ENCODE measurements around the gene ASB2. TPM values are rescaled to one million over a fixed set of nuclear protein-coding genes. Genes with fewer than 3 reads are reported as not detected.
A peak's percentile ranks its signal among the peaks of the same experiment; 100 is the strongest.

ASB2 gene
- total RNA-seq, 1 donor from 2014 or later, result 0.67 TPM

DNA sequence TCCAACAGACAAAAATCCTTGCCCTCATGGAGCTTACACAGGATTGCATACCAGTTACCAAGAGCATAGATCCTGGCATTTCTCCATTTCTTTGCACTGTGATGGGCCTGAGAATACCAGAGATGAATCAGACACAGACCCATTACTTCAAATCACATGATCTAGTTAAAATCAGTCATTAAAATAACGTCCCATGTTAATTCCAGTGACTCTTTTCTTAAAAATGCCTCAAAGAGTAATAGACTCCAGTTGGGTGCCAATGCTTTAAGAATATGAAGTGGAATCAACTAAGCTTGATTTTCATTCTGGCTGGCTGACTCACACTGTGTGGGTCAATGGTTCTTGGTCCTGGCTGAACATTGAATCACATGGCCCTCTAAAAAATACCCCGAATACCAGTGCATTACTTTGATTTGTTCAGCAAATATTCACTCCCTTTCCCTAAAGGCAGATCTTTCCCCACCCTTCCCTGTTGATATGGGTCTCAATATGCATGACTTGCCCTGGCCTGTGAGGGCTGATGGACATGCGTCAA lies 11.0 kb downstream of the ASB2 start:
- Mint-ChIP-seq H3K9me3 (ENCODE audit: low read depth) (peaks cover 8% of the 10 kb centered on the region), H3K4me1 (ENCODE audit: low read depth) (peaks cover 30% of the 10 kb centered on the region), H3K27me3 (ENCODE audit: low read depth) (peaks cover 6% of the 10 kb centered on the region), H3K36me3 (ENCODE audit: low read depth) (peaks cover 1% of the 10 kb centered on the region), H3K4me3 (ENCODE audit: unreplicated experiment) (no peak overlapping the region), H3K27ac (ENCODE audit: unreplicated experiment) (peak overlapping the region; percentile 89)
- DNase-seq (ENCODE audit: low spot score), result no peak
- TF ChIP-seq CTCF (IDR thresholded peaks at IDR 0.05), result no peak

DNA sequence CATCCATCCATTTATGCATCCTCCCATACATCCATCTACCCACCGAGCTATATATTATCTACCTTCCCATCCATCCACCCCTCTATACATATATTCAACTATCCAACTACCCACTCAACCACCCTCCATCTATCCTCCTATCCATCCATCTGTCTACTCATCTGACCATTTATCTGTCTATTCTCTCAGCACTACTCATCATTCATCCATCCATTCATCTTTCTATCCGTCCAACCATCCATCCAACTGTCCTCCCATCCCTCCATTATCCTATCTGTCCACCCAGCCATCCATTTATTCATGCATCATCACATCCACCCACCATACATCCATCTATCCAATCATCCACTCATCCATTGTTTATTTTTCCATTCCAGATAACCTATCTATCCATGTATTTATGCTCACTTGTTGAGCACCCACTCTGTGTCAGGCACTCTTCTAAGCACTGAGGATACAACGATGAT lies 11.5 kb downstream of the ASB2 start:
- Mint-ChIP-seq H3K27ac (ENCODE audit: unreplicated experiment) (peak overlapping the region; percentile 78), H3K27me3 (ENCODE audit: low read depth) (peaks cover 6% of the 10 kb centered on the region), H3K4me3 (ENCODE audit: unreplicated experiment) (no peak overlapping the region), H3K36me3 (ENCODE audit: low read depth) (peaks cover 1% of the 10 kb centered on the region), H3K9me3 (ENCODE audit: low read depth) (peaks cover 8% of the 10 kb centered on the region), H3K4me1 (ENCODE audit: low read depth) (peaks cover 30% of the 10 kb centered on the region)
- TF ChIP-seq CTCF (IDR thresholded peaks at IDR 0.05), result no peak
- no peak for DNase-seq (ENCODE audit: low spot score)

DNA sequence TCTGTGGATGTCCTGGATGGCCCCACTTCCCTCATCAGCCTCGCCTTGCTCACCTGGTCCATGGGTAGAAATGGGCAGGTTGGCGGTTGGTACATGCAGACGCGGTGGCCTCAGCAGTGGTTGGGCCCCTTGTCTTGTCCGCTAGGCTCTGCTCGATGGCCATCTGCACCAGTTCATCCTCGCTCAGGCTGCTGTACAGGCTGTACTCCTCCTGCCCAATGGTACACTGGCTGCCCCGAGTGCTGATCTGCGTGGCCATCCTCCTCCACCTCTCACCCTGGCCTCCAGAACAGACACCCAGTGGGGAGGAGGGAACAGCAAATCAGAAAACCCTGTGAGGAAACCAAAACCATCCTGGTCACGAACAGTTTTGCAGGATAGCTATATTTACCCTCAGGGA lies 12.1 kb downstream of the ASB2 start:
- no peak for DNase-seq (ENCODE audit: low spot score)
- Mint-ChIP-seq H3K4me3 (ENCODE audit: unreplicated experiment) (no peak overlapping the region), H3K9me3 (ENCODE audit: low read depth) (peaks cover 8% of the 10 kb centered on the region), H3K36me3 (ENCODE audit: low read depth) (peaks cover 1% of the 10 kb centered on the region), H3K27ac (ENCODE audit: unreplicated experiment) (no peak overlapping the region), H3K4me1 (ENCODE audit: low read depth) (peaks cover 32% of the 10 kb centered on the region), H3K27me3 (ENCODE audit: low read depth) (peaks cover 6% of the 10 kb centered on the region)
- no peak for TF ChIP-seq CTCF (IDR thresholded peaks at IDR 0.05)

DNA sequence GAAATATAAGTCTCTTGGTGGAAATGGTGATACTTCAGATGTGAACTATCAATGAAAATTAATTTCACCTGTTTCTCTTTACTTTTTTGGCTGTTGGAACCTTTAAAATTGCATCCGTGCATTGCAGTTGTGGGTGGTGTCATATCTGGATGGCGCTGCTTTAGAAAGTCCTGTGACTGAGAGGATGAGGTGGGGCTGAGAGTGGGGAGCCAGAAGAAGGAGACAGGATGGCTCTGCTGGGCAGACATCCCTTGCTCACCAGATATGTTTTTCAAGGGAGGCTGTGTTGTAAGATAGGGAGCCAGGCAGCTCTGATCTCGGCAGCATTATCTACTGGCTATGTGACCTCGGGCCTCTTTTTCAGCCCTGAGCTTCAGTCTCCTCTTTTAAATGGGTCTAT lies 12.7 kb downstream of the ASB2 start:
- no peak for TF ChIP-seq CTCF (IDR thresholded peaks at IDR 0.05)
- no peak overlapping the region for H3K27ac Mint-ChIP-seq (ENCODE audit: unreplicated experiment)
- peaks cover 1% of the 10 kb centered on the region for H3K36me3 Mint-ChIP-seq (ENCODE audit: low read depth)
- peaks cover 4% of the 10 kb centered on the region for H3K27me3 Mint-ChIP-seq (ENCODE audit: low read depth)
- H3K4me1 Mint-ChIP-seq (ENCODE audit: low read depth), result peaks cover 33% of the 10 kb centered on the region
- H3K4me3 Mint-ChIP-seq (ENCODE audit: unreplicated experiment), result no peak overlapping the region
- no peak for DNase-seq (ENCODE audit: low spot score)
- peaks cover 8% of the 10 kb centered on the region for H3K9me3 Mint-ChIP-seq (ENCODE audit: low read depth)

- peaks cover 33% of the 10 kb centered on the region for H3K4me1 Mint-ChIP-seq (ENCODE audit: low read depth)
- no peak overlapping the region for H3K4me3 Mint-ChIP-seq (ENCODE audit: unreplicated experiment)
- peaks cover 4% of the 10 kb centered on the region for H3K27me3 Mint-ChIP-seq (ENCODE audit: low read depth)
- no peak for TF ChIP-seq CTCF (IDR thresholded peaks at IDR 0.05)
- H3K27ac Mint-ChIP-seq (ENCODE audit: unreplicated experiment), result no peak overlapping the region
- H3K36me3 Mint-ChIP-seq (ENCODE audit: low read depth), result peaks cover 1% of the 10 kb centered on the region
- H3K9me3 Mint-ChIP-seq (ENCODE audit: low read depth), result peaks cover 8% of the 10 kb centered on the region
- no peak for DNase-seq (ENCODE audit: low spot score)
These were observed 13.4 kb downstream of the ASB2 start for GRCh38 chr14:93962701-93963601.

Measured in chondrocyte (in vitro differentiated cells).